Measurements from ENCODE around the gene IER3.

DNA sequence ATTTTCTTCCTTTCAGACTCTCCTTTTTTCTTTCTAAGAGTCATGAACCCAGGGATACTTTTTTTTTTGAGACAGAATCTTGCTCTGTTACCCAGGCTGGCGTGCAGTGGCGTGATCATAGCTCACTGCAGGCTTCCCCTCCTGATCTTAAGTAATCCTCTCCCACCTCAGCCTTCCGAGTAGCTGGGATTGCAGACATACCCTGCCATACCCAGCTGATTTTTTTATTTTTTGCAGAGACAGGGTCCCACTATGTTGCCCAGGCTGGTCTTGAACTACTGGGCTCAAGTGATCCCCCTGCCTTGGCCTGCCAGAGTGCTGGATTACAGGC, 32.8 kb upstream of the IER3 start:
- TF ChIP-seq, protein P1, sequence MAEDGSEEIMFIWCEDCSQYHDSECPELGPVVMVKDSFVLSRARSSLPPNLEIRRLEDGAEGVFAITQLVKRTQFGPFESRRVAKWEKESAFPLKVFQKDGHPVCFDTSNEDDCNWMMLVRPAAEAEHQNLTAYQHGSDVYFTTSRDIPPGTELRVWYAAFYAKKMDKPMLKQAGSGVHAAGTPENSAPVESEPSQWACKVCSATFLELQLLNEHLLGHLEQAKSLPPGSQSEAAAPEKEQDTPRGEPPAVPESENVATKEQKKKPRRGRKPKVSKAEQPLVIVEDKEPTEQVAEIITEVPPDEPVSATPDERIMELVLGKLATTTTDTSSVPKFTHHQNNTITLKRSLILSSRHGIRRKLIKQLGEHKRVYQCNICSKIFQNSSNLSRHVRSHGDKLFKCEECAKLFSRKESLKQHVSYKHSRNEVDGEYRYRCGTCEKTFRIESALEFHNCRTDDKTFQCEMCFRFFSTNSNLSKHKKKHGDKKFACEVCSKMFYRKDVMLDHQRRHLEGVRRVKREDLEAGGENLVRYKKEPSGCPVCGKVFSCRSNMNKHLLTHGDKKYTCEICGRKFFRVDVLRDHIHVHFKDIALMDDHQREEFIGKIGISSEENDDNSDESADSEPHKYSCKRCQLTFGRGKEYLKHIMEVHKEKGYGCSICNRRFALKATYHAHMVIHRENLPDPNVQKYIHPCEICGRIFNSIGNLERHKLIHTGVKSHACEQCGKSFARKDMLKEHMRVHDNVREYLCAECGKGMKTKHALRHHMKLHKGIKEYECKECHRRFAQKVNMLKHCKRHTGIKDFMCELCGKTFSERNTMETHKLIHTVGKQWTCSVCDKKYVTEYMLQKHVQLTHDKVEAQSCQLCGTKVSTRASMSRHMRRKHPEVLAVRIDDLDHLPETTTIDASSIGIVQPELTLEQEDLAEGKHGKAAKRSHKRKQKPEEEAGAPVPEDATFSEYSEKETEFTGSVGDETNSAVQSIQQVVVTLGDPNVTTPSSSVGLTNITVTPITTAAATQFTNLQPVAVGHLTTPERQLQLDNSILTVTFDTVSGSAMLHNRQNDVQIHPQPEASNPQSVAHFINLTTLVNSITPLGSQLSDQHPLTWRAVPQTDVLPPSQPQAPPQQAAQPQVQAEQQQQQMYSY (CRISPR knock-in tag; IDR thresholded peaks at IDR 0.05) = no peak
- TF ChIP-seq SOX15 (CRISPR knock-in tag; IDR thresholded peaks at IDR 0.05) = no peak
- TF ChIP-seq, protein P2, sequence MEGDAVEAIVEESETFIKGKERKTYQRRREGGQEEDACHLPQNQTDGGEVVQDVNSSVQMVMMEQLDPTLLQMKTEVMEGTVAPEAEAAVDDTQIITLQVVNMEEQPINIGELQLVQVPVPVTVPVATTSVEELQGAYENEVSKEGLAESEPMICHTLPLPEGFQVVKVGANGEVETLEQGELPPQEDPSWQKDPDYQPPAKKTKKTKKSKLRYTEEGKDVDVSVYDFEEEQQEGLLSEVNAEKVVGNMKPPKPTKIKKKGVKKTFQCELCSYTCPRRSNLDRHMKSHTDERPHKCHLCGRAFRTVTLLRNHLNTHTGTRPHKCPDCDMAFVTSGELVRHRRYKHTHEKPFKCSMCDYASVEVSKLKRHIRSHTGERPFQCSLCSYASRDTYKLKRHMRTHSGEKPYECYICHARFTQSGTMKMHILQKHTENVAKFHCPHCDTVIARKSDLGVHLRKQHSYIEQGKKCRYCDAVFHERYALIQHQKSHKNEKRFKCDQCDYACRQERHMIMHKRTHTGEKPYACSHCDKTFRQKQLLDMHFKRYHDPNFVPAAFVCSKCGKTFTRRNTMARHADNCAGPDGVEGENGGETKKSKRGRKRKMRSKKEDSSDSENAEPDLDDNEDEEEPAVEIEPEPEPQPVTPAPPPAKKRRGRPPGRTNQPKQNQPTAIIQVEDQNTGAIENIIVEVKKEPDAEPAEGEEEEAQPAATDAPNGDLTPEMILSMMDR (IDR thresholded peaks at IDR 0.05) = no peak
- TF ChIP-seq ZNF138 (CRISPR knock-in tag; conservative IDR thresholded peaks at IDR 0.05) = no peak
- TF ChIP-seq ZNF423 (CRISPR knock-in tag; IDR thresholded peaks at IDR 0.05) = no peak
- TF ChIP-seq, protein P3, sequence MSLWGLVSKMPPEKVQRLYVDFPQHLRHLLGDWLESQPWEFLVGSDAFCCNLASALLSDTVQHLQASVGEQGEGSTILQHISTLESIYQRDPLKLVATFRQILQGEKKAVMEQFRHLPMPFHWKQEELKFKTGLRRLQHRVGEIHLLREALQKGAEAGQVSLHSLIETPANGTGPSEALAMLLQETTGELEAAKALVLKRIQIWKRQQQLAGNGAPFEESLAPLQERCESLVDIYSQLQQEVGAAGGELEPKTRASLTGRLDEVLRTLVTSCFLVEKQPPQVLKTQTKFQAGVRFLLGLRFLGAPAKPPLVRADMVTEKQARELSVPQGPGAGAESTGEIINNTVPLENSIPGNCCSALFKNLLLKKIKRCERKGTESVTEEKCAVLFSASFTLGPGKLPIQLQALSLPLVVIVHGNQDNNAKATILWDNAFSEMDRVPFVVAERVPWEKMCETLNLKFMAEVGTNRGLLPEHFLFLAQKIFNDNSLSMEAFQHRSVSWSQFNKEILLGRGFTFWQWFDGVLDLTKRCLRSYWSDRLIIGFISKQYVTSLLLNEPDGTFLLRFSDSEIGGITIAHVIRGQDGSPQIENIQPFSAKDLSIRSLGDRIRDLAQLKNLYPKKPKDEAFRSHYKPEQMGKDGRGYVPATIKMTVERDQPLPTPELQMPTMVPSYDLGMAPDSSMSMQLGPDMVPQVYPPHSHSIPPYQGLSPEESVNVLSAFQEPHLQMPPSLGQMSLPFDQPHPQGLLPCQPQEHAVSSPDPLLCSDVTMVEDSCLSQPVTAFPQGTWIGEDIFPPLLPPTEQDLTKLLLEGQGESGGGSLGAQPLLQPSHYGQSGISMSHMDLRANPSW (CRISPR knock-in tag; conservative IDR thresholded peaks at IDR 0.05; ENCODE audit: low read depth) = no peak
- no peak for TF ChIP-seq JUN (CRISPR knock-in tag; IDR thresholded peaks at IDR 0.05)
- TF ChIP-seq, protein P4, sequence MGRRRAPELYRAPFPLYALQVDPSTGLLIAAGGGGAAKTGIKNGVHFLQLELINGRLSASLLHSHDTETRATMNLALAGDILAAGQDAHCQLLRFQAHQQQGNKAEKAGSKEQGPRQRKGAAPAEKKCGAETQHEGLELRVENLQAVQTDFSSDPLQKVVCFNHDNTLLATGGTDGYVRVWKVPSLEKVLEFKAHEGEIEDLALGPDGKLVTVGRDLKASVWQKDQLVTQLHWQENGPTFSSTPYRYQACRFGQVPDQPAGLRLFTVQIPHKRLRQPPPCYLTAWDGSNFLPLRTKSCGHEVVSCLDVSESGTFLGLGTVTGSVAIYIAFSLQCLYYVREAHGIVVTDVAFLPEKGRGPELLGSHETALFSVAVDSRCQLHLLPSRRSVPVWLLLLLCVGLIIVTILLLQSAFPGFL (CRISPR knock-in tag; IDR thresholded peaks at IDR 0.05; ENCODE audit: borderline replicate concordance) = no peak
- TF ChIP-seq ZNF317 (CRISPR knock-in tag; IDR thresholded peaks at IDR 0.05; ENCODE audit: borderline replicate concordance, low read depth) = no peak

Measured in WTC11 (cell line).